Medulla oblongata (tissue), 1 donor: ENCODE measurements around the gene SERP2.
A peak's percentile ranks its signal among the peaks of the same experiment; 100 is the strongest.

Experiments used
- DNase-seq: peaks from one replicate; pipeline ENCODE4 v3.0.0-alpha.2; 2015; ENCODE audit errors: extremely low spot score

Gene SERP2

DNA sequence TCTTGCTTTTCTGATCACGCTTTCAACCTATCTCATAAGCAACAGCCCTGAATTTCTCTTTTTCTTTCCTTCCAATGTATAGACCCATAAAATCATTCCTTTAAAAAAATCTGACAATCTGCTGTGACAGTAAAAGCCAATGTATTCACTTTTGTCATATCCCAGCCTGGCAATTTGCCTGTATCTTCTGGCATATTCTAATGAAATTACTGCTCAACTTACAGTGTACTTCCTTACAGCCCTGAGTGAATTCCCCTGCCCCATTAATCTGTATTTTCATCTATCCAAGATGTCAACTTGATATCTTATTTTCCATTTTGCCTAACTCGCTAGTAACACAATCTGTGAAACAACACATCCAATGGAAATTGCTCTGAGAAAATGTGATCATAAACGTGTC, 18.0 kb upstream of the SERP2 start:
- DNase-seq = no peak

DNA sequence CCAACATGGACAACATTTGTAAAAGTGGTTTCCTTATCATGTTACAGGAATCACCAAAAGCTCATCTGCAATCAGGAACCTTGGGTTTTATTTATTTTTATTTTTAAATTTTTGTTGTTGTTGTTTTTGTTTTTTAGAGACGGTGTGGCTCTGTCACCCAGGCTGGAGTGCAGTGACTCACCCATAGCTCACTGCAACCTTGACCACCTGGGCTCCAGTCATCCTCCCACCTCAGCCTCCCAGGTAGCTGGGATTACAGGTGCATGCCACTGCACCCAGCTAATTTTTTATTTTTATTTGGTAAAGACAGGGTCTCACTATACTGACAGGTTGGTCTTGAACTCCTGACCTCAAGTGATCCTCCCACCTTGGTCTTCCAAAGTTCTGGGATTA, 13.6 kb upstream of the SERP2 start:
- no peak for DNase-seq

DNA sequence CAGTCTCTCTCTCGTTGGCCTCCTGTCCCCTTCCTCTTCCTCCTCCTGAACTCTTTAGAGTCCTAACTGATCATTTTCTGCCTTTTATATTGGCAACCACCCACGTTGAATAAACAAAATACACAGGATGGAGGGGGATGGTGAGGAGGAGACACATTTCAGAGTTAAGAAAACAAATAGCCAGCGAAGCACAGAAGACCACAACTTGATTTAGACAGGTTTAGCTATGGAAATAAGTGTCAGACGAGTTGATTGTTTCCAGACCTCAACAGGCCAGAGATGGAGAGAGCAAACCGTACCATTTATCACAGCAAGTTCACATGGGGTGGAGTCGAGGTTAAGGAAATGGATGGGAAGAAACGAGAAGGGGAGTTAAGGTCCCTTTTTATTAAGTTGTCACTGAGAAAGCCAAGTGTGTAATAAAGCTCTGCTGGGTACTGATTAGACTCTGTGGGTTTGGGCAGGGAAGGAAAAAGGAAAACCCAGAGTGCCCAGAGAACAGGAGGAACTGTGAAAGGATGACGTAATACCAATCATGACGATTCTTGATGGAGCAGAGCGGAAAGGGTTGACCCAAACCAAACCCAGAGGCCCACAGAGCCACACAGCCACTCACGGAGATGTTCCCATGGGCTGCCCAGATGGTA, 11.1 kb upstream of the SERP2 start:
- no peak for DNase-seq

DNA sequence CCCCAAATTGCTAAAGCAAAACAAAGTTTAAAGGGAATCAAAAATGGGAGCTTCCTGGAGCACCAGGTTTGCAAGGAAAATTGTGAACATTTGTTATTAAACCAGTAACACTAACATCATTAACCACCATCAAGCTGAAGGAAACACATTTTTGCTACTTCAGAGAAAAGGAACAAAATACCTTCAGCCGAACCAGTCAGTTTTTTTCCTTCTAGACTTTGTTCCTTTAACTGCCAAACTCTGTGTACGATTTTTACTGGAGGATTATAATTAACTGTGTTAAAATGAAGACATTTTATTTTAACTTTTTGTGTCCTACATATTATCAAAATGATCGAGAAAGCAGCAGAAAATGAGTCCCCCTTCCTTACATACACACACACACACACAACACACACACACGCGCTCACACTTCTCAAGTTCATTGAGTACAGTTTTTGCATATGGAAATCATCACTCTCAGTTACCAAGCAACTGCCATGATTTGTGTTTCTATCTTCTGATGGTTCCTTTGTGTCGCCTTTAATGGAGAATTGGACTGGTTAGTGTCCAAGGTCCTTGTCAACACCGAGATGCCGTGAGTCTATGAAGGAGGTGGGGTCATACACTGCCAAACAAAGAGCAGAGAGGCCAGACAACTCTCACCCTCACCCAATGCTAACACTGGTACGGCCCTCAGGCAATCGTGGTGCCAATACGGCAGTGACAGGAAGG, 9.8 kb upstream of the SERP2 start:
- DNase-seq = no peak

DNA sequence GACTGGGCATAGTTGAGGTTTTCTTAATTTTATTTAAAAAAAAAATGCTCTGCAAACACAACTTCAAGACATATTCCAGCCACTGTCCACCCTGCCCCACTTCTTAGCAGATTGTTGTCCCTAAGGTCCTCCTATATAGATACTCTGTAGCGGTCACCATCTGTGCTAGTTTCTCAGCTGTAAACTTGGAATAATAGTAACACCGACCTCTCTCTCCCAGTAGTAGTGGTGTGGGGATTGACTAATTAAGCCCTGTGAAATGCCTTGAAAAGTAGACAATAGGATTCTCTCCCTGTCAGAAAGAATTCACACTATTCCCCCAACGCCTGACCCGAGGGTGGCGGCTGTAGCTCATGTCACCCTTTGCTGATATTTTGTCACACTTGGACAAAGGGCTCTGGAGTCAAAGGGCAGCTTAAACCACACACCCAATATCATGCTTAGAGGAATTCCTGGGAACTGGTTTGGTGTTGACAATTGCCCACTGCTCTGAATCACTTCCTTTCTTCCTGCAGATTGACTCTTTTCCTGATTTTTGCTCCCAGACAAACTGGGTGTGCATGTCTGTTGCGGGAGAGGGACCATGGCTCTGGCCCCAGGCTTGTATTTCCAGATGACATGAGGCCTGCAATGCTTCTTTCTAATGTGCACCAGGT, 9.2 kb upstream of the SERP2 start:
- no peak for DNase-seq

DNA sequence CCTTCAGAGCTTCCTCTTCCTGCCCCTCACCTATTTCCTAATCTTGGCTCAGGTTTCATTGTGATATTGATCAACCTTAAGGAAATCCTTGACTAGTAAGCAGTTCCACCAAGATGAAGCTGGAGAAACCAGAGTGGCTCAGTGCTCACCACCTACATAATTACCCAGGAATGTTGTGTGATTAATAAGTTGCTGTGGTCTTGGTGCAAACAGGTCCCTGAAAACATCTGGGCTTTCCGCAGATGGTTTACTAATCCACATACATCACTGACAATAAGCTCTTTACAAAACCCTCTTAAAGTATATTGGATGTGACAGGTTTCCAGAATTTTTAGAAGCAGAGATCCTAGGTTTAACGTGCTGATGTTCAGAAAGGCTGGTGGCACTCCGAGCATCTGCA, 8.6 kb upstream of the SERP2 start:
- no peak for DNase-seq

DNA sequence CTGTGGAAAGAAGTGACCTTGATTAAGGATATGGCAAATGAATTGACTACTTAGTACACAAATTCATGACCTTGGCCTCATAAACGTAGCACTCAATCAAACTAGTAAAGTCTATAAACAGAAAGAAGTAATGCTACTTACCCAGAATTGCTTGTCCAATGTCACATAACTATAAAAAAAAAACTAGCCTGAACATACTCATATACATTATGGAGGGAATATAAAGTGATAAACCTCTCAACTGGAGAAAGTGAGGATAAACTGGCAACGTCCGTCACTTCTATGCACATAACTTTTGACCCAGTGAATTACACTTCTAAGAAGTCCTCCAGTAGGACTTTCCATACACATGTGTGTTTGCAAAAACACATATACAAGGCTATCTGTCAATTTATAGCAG, 7.7 kb upstream of the SERP2 start:
- no peak for DNase-seq

DNA sequence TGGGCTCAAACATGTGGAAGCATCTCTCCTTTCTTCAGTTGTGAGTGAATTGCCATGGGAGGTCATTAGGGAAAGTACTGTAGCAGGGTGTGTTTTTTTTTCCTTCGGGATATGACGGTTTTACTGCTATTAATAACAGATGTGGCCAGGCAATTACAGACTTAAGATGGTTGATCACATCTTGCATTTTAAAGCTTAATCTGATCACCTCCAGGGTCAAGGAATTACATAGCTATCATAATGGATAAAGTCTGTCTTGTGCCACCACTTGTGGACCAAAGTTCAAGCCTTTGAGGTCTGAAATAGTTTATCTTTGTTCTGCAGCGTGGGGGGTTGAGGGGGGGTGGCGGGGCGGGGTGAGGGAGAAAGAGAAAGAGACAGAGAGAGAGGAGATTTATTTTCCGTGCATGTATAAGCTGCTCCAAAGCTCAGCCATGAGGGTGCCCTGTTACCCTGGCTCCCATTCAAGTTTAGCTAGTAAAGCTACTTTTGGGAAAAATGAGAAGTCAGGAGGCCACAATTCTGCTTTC, 5.5 kb upstream of the SERP2 start:
- no peak for DNase-seq

DNA sequence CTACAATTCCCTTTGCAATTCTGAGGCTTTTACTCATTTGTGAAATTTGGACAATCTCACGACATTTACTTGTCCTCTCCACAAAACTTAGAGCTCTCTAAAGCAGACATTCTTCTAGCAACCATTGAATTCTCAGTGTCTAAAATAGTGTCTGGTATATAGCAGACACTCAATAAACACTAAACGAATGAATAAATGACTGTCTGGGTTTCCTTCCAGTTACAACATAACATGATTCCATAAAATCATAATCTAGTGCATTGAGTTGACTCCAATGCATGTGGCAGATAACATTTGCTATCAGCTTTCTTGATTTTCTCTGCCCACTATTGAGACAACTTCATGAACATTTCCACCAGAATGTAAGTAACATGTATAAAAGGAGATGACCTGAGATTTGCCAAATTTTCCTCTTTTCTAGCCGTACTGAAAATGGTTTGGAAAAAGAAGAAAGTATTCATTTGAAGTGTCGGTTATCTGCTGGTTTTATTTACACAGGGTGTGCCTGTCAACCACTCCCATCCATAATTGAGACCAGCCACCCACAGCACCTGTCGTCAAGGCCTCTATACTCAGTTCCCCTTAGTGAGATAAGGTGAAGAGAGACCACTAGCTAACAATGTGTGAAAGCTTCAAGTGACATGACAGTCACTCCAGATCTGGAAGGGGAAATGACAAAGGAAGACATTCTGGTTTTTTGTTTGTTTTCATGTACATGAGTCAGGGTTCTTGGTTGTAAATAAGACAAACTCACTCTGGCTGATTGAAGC, 4.8 kb upstream of the SERP2 start:
- no peak for DNase-seq

DNA sequence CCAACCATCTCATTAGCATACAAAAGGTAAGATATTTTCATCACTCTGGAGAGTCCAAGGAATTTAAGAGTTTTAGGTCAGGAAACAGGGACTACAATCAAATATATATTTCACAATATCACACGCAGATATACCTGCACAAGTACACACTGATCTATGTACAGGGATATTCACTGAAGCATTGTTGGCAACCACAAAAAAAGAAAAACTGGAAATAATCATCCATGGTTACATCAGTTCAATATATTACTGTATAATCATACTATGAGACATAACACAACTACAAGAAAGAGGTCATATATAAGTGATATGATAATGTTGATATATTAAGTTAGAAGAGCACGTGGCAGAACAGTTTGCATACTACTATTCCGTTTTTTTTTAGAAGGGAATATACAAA, 2.2 kb upstream of the SERP2 start:
- DNase-seq = no peak

DNA sequence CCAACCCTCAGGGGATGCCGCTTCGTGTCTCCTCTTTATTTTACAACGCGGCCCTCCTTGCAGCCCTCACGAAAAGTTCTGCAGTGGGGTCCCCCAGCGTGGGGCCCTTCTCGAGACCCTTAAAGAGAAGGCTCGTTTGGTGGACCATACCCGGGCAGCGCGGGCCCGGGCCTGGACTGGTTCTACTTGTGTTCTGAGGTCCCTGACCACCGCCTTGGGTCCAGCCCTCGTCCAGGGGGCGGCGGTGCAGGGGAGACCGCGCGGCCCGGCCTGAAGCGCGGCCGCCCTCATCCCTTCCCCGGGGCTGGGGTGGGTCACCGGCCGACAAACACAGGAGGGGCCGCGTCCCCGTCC, 400 bp upstream of the SERP2 start:
- DNase-seq = no peak

DNA sequence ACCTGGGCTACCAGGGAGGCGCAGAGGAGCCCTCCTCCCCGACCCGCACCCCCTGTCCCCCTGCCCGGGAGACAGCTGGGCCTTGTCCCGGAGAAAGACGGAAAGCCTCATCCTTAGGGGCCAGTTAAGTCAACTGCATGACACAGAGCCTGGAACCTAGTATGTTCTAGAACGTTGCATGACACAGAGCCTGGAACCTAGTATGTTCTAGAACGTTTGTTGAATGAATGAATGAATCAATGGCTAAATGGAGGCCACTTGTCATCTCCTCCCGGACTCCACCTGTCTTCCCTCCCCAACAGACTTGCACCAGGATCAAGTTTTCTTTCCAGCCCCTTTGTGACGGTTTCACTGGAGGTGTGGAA, 706 bp downstream of the SERP2 start:
- DNase-seq = peak; percentile 45

DNA sequence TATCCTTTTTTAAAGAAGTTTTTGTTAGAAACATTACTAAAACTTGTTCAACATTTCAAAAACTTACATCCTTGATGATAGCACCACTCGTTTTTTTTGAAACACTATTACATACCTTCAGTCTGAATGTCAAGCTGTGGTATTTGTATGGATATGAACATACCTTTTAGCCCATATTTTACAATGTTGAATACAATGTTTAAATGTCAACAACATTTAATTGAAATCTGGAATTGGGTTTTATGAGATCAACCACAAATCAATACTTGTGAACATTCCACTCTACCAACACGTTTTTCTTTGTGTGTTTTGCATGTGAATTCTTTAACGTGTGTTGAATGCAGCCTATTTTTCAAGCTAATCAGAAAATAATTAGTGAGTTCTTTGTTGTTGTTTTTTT, 4.7 kb downstream of the SERP2 start:
- no peak for DNase-seq

DNA sequence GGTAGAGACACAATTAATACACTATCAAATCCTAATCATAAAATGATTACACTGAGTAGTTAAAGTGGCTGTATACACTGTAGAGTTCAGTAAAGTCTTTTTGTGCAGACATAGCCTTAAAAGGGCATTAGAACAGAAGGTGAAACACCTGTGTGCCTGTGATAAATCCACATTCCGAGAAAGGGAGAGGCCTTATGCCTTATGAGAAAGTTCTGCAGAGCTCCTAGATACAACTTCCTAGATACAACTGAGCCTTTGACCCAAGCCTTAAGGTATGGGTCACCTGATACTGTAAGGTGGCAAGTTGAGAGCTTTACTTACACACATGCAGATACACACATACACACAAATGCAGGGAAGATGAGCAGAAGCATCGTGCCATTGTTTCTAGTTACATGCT, 6.3 kb downstream of the SERP2 start:
- DNase-seq = no peak

DNA sequence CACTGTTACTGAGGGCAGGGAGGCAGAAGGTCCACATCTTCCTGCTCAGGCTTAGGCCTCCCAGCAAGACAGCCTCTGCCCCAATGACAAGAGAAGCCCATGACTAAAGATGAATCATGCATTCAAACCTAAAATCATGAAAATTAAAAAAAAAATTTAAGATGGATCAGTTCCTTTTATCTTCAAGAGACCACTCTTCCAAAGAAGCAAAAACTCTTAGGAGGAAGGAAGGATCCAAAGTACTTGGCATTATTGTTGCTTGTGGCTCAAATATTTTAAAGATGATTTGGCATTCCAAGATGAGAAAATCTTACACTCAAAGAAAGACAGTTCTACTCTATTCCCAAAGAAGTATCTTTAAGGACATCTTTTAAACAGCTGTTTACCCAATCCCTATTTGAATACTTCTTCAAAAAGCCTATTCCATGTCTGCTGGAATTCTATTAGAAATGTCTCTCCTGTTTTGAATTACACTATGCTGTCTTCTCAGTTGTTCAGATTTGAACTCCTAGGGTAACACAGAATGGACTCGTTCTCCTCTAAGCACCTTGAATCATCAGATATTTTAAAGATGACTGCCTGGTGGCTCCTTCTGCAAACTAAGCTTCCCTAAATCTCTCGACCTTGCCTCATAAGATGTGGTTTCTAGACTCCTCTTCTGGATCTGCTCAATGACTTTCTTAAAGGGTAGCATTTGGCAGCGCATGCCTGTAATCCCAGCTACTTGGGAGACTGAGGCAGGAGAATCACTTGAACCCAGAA, 7.0 kb downstream of the SERP2 start:
- no peak for DNase-seq

DNA sequence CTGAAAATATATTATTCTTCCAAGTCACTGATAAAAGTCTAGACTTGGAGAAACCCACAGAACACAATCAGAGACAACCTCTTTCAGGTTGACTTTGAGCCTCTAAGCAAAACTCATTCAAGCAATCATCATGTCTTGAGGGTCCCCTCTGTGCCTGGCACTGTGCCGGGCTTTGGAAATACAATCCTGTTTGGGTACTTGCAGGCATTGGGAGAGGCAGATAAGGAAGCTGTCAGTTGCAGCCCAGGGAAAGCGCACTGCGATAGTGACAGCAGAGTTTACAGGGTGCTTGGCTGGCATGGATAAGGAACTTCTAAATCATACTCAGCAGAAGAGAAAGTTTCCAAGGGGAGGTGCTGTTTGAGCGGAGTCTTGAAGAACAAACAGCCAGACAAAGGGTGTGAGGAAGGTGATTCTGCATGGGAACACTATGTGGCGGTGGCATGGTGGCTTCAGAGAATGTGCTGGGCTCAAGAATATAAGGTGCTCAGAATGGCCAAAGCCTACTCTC, 9.1 kb downstream of the SERP2 start:
- DNase-seq = no peak

DNA sequence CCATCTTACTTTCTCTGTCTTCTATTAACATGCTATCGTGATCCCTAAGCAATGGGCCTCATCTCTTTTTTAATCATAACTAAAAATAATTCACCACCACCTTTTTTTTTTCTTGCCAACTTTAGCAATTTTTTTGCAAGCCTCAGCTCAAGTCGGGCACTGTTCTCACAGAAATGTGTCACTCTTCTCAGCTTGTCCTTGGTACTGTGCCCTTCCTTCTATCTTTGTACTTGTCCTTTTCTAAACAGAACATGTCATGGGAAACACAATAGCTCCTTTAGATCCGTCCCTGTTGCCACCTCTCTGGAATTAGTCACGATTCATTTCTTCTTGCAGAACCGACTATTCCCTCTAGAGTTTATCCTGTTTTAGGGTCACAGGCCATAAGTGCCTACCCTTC, 10.3 kb downstream of the SERP2 start:
- DNase-seq = no peak

DNA sequence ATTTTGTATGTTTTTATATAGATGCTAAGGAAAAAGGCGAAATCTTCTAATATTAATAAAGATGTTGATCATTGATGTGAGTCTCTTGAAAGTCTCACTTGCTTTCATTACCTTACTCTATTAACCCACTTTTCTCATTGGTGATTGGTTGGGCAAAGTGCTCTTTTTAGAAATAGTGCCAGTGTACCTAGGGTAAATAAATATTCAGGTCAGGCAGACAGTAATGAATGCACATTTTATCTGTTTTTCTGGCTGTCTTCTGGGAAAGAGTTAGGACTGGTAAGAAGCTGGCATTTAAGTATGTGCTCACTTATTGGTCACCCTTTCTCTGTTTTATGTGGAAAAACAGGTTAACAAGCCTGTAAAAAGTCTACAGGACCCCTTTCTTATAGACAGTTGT, 11.2 kb downstream of the SERP2 start:
- DNase-seq = no peak

DNA sequence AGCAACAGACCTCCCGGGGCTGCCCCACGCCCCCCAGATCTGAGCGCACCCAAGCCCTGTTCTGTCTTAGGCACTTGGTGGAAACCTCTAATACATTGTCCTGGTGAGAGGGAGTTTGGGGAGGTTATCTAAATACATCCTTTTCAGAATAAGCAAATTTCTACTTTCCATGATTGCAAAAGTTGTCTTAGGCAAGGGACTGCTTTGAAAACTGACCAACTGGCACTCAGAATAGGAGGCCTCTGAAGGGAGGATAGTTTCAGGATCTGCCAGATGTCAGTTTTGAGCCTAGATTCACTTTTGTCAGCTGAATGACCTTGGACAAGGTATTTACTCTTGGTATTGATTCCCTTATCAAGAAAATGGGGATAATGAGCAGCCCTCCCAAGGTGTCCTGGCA, 11.8 kb downstream of the SERP2 start:
- no peak for DNase-seq

DNA sequence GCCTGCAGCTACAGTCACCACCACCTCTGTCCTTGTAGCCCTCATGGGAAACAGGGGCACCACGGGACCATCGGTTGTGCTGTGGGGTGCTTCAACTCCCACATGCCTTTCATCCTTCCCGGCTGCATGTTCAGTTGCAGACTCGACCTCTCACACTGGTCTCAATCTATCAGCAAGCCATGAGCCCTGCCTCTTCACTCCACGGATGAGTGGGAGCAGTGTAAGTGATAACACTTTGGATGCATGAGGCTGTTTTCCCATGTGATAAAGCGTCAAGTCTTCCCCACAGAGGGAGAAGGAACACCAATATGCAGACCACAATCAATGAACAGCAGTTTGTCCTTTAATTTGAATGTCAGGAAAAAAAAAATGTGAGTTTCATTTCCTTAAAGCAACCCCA, 12.2 kb downstream of the SERP2 start:
- no peak for DNase-seq

DNA sequence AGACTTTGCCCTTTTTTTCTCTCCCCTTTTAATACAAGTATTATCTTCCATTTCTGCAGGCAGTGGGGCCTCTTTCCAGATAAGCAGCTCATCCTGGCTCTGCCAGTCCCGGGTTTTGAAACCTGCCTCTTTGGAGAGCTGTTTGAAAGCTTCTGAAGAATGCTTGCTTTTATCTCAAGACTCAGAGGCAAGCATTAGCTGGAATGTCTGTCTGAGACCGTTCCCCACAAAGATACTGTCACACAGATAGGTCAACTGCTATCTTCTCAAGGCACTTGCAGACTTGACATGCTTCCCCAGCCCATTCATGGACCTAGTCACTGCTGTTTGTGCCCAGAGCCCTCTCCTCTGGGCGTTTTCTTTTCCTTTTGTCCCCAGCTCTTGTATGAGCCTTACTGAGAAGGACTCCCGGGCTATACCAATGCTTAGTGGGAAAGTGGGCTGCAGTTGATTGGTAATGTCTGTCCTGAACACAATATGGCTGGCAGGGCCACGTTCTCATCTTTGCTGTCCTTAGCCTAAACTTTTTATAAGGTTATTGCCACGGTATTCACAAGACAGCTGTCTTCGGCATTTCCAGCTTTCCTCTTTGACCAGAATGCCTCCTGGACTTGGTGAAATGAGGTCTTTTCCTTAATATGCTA, 13.4 kb downstream of the SERP2 start:
- no peak for DNase-seq
